HG02610 (cell line): ENCODE measurements around the gene RNF44.

Source experiments
- ATAC-seq: cut with Tn5 transposase; IDR thresholded peaks from one replicate; pipeline ENCODE4 v1.9.1; 2021; ENCODE audit warnings: mild to moderate bottlenecking, moderate library complexity; ENCODE audit not compliant: unreplicated experiment

RNF44 gene

GRCh38 chr5:176535664-176536131 is 1.5 kb downstream of the RNF44 start:
- ATAC-seq, result no peak

GRCh38 chr5:176535101-176535663 is 2.0 kb downstream of the RNF44 start:
- no peak for ATAC-seq

- ATAC-seq, result no peak
Measured at GRCh38 chr5:176534640-176535039, 2.6 kb downstream of the RNF44 start.

GRCh38 chr5:176533894-176534611 is 3.1 kb downstream of the RNF44 start:
- ATAC-seq, result no peak

- ATAC-seq, result no peak
Measured at GRCh38 chr5:176533390-176533789, 3.8 kb downstream of the RNF44 start.

DNA sequence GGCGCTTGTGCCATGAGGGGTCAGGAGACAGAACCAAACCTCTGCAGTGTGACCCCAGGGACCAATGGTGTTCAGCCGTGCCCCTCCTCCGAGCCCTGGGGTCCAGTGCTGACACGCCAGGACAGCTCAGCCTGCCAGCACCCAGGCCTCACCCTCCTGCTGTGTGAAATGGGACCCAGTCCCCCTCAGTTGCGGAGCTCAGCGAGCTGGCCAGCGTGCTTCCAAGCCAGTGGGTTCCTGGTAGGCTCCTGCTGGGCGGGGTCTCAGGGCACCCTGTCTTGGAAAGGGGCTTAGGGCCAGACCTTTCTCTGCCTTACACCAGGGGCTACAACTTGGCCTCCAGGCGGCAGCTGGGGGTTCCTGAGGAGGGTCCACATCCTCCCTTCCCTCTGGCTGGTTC is 4.4 kb downstream of the RNF44 start:
- ATAC-seq, result no peak

- no peak for ATAC-seq
Measured at GRCh38 chr5:176531902-176532493, 5.2 kb downstream of the RNF44 start.

- ATAC-seq, result no peak
Measured at GRCh38 chr5:176530983-176531901, 6.0 kb downstream of the RNF44 start.

DNA sequence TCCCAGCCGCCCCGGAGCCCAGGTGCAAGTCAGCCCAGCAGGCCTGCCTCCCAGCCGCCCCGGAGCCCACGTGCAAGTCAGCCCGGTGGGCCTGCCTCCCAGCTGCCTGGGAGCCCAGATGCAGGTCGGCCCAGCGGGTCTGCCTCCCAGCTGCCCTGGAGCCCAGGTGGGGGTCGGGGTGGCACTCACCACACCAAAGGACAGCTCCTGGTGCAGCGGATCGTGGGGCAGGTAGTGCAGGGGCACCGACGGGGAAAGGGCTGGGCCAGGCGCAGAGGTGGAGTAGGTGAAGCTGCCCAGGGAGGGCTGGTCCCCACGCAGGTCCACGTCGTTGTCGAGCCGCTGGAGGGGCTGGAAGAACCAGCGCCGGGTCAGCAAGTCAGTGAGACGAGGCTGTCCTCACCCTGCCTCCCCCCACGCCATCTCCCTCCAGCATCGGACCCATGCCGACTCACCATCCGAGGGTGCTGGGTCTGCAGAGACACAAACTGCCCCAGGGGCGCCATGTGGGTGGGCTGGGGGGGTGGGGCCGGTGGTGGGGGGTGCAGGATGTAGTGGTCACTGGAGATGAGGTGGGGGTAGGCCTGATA is 6.7 kb downstream of the RNF44 start:
- no peak for ATAC-seq

GRCh38 chr5:176529741-176530141 is 7.5 kb downstream of the RNF44 start:
- ATAC-seq, result no peak

- ATAC-seq, result no peak
Measured at GRCh38 chr5:176529116-176529740, 8.0 kb downstream of the RNF44 start.

- no peak for ATAC-seq
Measured at GRCh38 chr5:176528761-176529115, 8.5 kb downstream of the RNF44 start.

- ATAC-seq, result no peak
Measured at GRCh38 chr5:176528301-176528700, 8.9 kb downstream of the RNF44 start.

DNA sequence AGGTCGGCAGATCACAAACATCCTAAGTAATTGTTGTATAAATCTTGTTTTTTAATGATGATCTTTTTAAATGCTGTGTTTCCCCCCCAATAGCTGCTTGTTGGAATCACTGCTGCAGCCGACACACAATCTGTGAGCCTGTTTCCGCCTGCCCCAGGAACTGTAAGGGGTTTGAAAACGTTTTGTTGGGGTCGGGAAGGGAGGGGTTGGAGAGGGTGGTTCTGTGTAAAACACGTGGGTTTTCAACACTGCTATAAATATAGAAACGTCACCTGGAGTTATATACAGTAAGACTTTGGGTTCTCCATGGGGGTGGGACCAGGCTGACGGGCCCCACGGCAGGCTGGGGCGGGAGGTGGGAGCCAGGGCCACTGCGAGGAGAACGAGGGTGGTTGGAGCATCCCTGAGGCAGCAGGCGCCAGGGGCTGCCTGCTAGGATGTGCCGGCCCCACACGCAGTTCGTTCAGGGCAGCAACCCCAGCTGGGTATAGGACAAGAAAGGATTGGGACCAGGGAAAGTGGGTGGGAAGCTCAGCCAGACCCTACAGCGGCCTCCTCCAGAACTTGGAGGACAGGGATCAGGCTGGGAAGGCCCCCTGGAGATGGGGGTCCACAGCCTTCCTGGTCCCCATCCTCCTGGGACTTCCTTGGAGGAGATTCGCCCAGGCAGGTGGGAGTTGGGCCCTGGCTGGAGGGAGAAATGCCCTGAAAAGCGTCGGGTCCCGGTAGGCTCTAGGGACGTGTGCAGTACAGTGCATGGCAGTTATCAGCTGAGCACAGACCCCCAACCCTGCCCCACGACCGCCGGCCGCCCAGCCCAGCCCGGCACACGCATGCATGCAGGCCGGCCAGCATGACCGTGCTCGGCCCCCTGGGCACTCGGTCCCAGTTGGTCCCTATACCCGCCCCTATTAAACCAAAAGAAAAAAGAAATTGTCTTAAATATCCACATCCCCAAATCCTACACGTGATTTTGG is 9.7 kb downstream of the RNF44 start:
- no peak for ATAC-seq

- ATAC-seq, result no peak
Measured at GRCh38 chr5:176526462-176526861, 10.7 kb downstream of the RNF44 start.

DNA sequence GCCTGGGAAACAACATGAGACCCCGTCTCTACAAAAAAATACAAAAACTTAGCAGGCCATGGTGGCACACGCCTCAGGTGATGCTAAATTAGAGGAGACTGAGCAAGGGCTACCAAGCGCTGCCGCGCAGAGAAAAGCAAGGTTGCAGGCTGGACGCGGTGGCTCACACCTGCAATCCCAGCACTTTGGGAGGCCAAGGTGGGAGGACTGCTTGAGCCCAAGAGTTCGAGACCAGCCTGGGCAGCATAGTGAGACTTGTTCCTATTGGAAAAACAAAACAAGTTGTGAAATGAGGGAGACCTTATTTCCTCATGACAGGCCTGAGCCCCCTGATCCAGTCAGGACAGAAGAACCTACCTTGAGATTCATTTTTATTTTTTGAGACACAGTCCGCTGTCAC is 11.5 kb downstream of the RNF44 start:
- no peak for ATAC-seq

GRCh38 chr5:176524987-176525386 is 12.2 kb downstream of the RNF44 start:
- no peak for ATAC-seq

- ATAC-seq, result no peak
Measured at GRCh38 chr5:176524138-176524537, 13.1 kb downstream of the RNF44 start.

GRCh38 chr5:176521699-176522263 is 15.4 kb downstream of the RNF44 start:
- no peak for ATAC-seq
